Measurements from ENCODE around the gene ABHD14A.

The ABHD14A gene

DNA sequence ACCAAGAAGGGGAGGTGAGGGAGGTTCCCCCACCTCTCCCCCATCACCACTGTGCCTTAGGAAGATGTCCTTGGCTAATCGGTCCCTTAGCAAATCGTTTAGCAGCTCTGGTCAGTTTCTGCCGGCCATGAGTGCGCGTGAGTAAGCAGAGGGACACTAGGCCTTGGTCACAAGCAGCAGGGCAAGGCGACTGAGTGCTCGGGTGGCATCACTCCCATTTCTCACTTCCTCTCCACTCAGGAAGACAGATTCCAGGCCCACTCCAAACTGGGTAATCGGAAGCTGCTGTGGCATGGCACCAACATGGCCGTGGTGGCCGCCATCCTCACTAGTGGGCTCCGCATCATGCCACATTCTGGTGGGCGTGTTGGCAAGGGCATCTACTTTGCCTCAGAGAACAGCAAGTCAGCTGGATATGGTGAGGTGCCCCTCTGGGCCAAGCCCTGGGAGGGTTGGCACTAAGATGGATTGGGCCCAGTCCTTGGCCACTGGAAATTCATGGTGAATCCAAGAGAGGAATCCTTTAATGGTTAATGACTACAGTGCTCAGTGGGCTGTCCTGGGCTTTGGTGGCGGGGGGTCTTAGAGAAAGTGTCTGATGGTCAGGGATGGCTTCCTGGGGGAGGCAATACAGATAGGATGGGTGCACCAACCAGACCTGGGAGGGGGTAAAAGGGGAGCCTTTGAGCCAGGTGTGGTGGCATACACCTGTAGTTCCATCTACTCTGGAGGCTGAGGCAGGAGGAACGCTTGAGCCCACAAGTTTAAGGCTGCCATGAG lies 28.7 kb upstream of the ABHD14A start:
- TF ChIP-seq, protein P1, sequence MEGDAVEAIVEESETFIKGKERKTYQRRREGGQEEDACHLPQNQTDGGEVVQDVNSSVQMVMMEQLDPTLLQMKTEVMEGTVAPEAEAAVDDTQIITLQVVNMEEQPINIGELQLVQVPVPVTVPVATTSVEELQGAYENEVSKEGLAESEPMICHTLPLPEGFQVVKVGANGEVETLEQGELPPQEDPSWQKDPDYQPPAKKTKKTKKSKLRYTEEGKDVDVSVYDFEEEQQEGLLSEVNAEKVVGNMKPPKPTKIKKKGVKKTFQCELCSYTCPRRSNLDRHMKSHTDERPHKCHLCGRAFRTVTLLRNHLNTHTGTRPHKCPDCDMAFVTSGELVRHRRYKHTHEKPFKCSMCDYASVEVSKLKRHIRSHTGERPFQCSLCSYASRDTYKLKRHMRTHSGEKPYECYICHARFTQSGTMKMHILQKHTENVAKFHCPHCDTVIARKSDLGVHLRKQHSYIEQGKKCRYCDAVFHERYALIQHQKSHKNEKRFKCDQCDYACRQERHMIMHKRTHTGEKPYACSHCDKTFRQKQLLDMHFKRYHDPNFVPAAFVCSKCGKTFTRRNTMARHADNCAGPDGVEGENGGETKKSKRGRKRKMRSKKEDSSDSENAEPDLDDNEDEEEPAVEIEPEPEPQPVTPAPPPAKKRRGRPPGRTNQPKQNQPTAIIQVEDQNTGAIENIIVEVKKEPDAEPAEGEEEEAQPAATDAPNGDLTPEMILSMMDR (IDR thresholded peaks at IDR 0.05; ENCODE audit: control insufficient read depth, insufficient read depth, low read depth, low read length, missing control alignments) = no peak
- no peak overlapping the region for H3K4me3 ChIP-seq (ENCODE audit: control insufficient read depth, low read depth, low read length)
- DNase-seq (ENCODE audit: low read depth) = no peak

DNA sequence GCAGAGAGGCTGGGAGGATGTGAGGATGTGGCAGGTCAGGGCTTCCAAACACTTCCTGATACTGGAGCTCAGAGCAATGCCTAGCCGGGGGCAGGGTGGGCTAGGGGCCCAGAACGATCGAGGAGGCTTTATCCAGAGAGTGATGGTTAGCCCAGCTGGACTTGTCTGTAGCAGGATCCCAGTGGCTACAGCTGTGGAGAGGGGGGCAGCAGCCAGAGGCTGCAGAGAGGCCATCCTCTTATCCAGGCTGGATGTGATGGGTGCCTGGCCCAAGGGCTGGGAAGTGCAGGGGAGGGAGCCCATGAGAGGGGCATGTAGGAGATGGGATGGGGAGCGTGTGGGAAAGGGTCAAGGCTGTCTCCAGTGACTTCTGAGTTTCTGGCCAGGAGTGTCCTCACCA lies 28.1 kb upstream of the ABHD14A start:
- no peak overlapping the region for H3K4me3 ChIP-seq (ENCODE audit: control insufficient read depth, low read depth, low read length)
- TF ChIP-seq, protein P1 (IDR thresholded peaks at IDR 0.05; ENCODE audit: control insufficient read depth, insufficient read depth, low read depth, low read length, missing control alignments) = no peak
- DNase-seq (ENCODE audit: low read depth) = no peak

DNA sequence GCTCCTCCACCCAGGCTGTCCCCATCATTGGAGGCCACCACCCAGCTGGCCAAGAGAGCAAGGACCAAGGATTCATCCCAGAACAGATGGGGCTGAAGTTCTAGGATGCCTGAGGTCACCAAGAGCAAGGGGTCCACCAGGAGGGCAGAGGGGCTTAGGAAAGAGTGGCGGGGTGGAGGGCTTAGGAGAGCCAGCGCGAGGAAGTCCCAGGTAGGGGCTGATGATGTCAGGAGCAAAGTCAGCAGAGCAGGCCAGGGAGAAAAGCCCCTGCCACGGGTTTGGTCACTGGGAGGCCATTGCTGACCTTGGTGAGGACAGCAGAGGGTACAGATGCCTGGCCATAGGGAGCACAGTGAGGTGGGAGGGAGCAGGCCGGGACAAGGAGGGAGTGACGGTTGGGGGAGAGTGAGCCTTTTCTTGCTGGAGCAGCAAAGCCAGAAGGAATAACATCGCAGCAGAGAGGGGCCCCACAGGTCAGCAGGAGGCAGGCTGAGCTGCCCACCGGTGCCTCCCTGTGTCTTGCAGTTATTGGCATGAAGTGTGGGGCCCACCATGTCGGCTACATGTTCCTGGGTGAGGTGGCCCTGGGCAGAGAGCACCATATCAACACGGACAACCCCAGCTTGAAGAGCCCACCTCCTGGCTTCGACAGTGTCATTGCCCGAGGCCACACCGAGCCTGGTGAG lies 27.5 kb upstream of the ABHD14A start:
- H3K4me3 ChIP-seq (ENCODE audit: control insufficient read depth, low read depth, low read length) = no peak overlapping the region
- TF ChIP-seq, protein P1 (IDR thresholded peaks at IDR 0.05; ENCODE audit: control insufficient read depth, insufficient read depth, low read depth, low read length, missing control alignments) = no peak
- no peak for DNase-seq (ENCODE audit: low read depth)

DNA sequence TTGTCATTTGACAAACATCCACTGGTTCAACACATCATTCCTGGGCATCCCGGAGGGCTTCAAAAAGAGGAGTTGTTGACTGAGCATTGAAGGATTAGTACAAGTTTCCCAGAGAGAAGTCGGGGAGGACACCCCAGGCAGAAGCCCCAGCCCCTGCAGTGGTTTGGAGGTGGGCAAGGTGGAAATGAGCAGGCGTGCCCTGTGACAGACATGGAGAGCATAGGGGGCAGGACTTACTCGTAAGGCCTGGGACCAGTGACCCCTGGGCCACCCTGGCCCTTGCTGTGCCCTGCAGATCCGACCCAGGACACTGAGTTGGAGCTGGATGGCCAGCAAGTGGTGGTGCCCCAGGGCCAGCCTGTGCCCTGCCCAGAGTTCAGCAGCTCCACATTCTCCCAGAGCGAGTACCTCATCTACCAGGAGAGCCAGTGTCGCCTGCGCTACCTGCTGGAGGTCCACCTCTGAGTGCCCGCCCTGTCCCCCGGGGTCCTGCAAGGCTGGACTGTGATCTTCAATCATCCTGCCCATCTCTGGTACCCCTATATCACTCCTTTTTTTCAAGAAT lies 26.8 kb upstream of the ABHD14A start:
- no peak overlapping the region for H3K4me3 ChIP-seq (ENCODE audit: control insufficient read depth, low read depth, low read length)
- no peak for DNase-seq (ENCODE audit: low read depth)
- TF ChIP-seq, protein P1 (IDR thresholded peaks at IDR 0.05; ENCODE audit: control insufficient read depth, insufficient read depth, low read depth, low read length, missing control alignments) = no peak

DNA sequence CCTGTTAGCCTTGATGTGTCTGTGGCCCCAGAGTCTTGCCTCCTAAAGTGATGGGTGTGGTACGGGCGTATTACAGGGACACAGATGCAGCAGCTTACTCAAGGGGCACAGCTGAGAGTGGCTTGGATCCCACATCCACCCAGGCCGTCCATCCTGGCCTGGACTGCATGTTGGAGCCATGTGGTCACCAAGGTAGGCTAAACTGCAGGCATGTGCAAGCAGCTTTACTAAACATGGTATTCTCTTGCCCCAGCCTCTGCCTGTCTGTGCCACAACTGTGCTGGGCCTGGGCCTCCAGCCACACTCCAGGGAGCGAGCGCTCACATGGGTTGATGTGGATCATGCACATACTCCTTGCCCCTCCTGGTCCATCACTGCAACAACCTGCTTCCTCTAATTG lies 25.7 kb upstream of the ABHD14A start:
- TF ChIP-seq, protein P1 (IDR thresholded peaks at IDR 0.05; ENCODE audit: control insufficient read depth, insufficient read depth, low read depth, low read length, missing control alignments) = no peak
- no peak for DNase-seq (ENCODE audit: low read depth)
- H3K4me3 ChIP-seq (ENCODE audit: control insufficient read depth, low read depth, low read length) = no peak overlapping the region

DNA sequence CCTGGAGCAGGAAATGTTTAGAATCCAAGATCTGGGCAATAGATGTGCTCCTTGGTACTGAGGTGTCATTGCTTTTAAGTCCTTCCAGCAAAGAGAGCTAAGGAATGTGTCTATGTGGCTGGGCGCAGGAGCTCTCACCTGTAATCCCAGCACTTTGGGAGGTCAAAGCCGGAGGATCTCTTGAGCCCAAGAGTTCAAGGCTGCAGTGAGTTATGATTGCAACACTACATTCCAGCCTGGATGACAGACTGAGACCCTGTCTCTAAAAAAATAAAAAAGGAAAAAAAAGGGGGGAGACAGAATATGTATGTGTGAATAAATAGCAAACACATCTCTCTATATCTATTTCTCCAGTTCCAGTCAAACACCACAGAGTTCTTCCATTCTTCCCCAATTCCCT lies 24.0 kb upstream of the ABHD14A start:
- H3K4me3 ChIP-seq (ENCODE audit: control insufficient read depth, low read depth, low read length) = no peak overlapping the region
- TF ChIP-seq, protein P1 (IDR thresholded peaks at IDR 0.05; ENCODE audit: control insufficient read depth, insufficient read depth, low read depth, low read length, missing control alignments) = no peak
- no peak for DNase-seq (ENCODE audit: low read depth)

Measured in AG09309 (cell line).